NT2/D1 (cell line): ENCODE data around the gene PIK3C2G.

Source experiments
- SUZ12 ChIP-seq: IDR thresholded peaks from 2 replicates; pipeline ENCODE4 v1.6.1; 2011; ENCODE audit not compliant: insufficient read length, insufficient read depth; ENCODE audit errors: extremely low read depth
- ZNF274 ChIP-seq: IDR thresholded peaks from 2 replicates; pipeline ENCODE4 v1.6.1; 2011; ENCODE audit warnings: mild to moderate bottlenecking, low read depth, low read length

DNA sequence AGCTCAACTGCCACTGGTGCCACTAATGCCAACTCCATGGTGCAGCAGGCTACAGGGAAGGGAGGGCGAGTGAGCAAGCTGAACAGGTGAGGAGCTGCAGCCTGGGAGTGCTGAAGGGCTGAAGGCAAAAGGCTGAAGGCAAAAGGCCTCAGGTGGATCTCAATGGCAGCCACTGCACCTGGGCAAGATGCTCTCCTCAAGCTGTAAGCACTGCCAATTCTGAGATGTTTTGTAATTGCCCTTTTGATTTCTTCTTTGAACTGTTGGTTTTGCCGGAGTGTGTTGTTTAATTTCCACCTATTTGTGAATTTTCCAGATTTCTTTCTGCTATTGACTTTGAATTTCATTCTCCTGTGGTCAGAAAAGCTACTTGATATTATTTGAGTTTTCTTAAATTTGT lies 97.6 kb downstream of the PIK3C2G start:
- TF ChIP-seq SUZ12 (no peak), ZNF274 (no peak)
